GM12878 (cell line): ENCODE results near the gene MICB. TPM values are rescaled to one million over a fixed set of nuclear protein-coding genes. Genes with fewer than 3 reads are reported as not detected.

Experiments
- BCL11A ChIP-seq: IDR thresholded peaks from 2 replicates; pipeline ENCODE4 v1.6.1; 2011; ENCODE audit warnings: low read depth, low read length
- BCLAF1 ChIP-seq: fragments of 450-650 bp; IDR thresholded peaks from 2 replicates; pipeline ENCODE4 v1.6.1; 2017; ENCODE audit warnings: antibody characterized with exemption, mild to moderate bottlenecking, moderate library complexity
- BRCA1 ChIP-seq: IDR thresholded peaks from 2 replicates; pipeline ENCODE4 v1.6.1; 2011; ENCODE audit warnings: low read depth, low read length, improper control_type of control experiment
- CEBPB ChIP-seq, 2 experiments: fragments of 150-350 bp in 1 of 2; IDR thresholded peaks; 2 replicates each; pipeline ENCODE4 v1.6.1; 2012 to 2014; ENCODE audit warnings: low read depth in 2 of 2, low read length in 2 of 2, borderline replicate concordance in 1 of 2, inconsistent platforms in 1 of 2
- E4F1 ChIP-seq: fragments of 450-650 bp; IDR thresholded peaks from 2 replicates; pipeline ENCODE4 v1.6.1; 2018; ENCODE audit warnings: borderline replicate concordance, mild to moderate bottlenecking; ENCODE audit not compliant: partially characterized antibody
- EED ChIP-seq: sonication (generic); IDR thresholded peaks from 2 replicates; pipeline ENCODE4 v1.6.1; 2016; ENCODE audit warnings: antibody characterized with exemption, low read depth
- KAT2A ChIP-seq: conservative IDR thresholded peaks from 2 replicates; pipeline ENCODE4 v1.6.1; 2011; ENCODE audit warnings: low read depth, low read length; ENCODE audit not compliant: control insufficient read depth
- KLF5 ChIP-seq: fragments of 450-650 bp; IDR thresholded peaks from 2 replicates; pipeline ENCODE4 v1.6.1; 2014; ENCODE audit warnings: mild to moderate bottlenecking; ENCODE audit not compliant: partially characterized antibody
- MYC ChIP-seq: IDR thresholded peaks from 2 replicates; pipeline ENCODE4 v1.6.1; 2011; ENCODE audit warnings: mild to moderate bottlenecking, low read length, moderate library complexity, inconsistent platforms; ENCODE audit not compliant: insufficient read depth, insufficient replicate concordance, insufficient read length, severe bottlenecking
- NFYA ChIP-seq: IDR thresholded peaks from 2 replicates; pipeline ENCODE4 v1.6.1; 2011; ENCODE audit warnings: low read depth, mild to moderate bottlenecking, low read length, improper control_type of control experiment, borderline replicate concordance
- PAX8 ChIP-seq: fragments of 450-650 bp; IDR thresholded peaks from 2 replicates; pipeline ENCODE4 v1.6.1; 2017; ENCODE audit warnings: mild to moderate bottlenecking, moderate library complexity
- YY1 ChIP-seq: IDR thresholded peaks from 2 replicates; pipeline ENCODE4 v1.6.1; 2011; ENCODE audit warnings: low read depth, mild to moderate bottlenecking, low read length
- ZNF207 ChIP-seq: fragments of 450-650 bp; IDR thresholded peaks from 2 replicates; pipeline ENCODE4 v1.6.1; 2014; ENCODE audit warnings: antibody characterized with exemption, mild to moderate bottlenecking, borderline replicate concordance
- polyA plus RNA-seq, 11 experiments: library from polyadenylated mRNA; depleted of rRNA in 4 of 11; unstranded in 6 of 11; stranded (reverse) in 5 of 11; fragments of >200 nt; fragmentation: Nextera tagmentation in 4 of 11; fragmentation: Illumina TruSeq in 1 of 11; extraction: Ambion mirVana in 4 of 11; extraction: Trizol in 1 of 11; gene quantifications; 1 replicate in 1 of 11; 2 replicates in 10 of 11; pipeline versions ENCODE4 v1.2.1 to v1.2.3, GENCODE V29; 2011 to 2016; ENCODE audit warnings: inconsistent platforms in 2 of 11, missing spikeins in 2 of 11, low read depth in 1 of 11
- total RNA-seq, 4 experiments: library from RNA; depleted of rRNA in 3 of 4; stranded (reverse); fragments of >200 nt in 3 of 4; fragmentation: Illumina TruSeq in 1 of 4; extraction: Trizol in 1 of 4; gene quantifications; 2 replicates each; pipeline versions ENCODE4 v1.2.1 to v1.2.3, GENCODE V29; 2013 to 2021
- TF ChIP-seq, protein P1 (sequence below): IDR thresholded peaks from 2 replicates; pipeline ENCODE4 v1.6.1; 2011; ENCODE audit warnings: borderline replicate concordance, low read depth, mild to moderate bottlenecking, moderate library complexity, mixed read lengths, low read length; ENCODE audit not compliant: insufficient read depth; ENCODE audit errors: extremely low read length
- TF ChIP-seq, protein P2 (sequence below): fragments of 450-650 bp; IDR thresholded peaks from 2 replicates; pipeline ENCODE4 v1.6.1; 2016; ENCODE audit warnings: mild to moderate bottlenecking
- TF ChIP-seq, protein P3 (sequence below): IDR thresholded peaks from 2 replicates; pipeline ENCODE4 v1.6.1; 2011; ENCODE audit warnings: borderline replicate concordance, low read depth, mild to moderate bottlenecking, moderate library complexity, low read length; ENCODE audit not compliant: insufficient read depth, poor library complexity, severe bottlenecking

The MICB gene
- total and polyA plus RNA-seq, 10 of the 15 experiments (the other 5 are each of a cell fraction or from before 2014, with no cell fraction given) = 9.0 to 37.1 (median 17.8) TPM

- TF ChIP-seq BCLAF1 (peak; percentile 6; the same call in 1 of the 2 replicates), MYC (no peak), KLF5 (no peak), EED (peak; percentile 54), KAT2A (no peak), E4F1 (no peak), YY1 (peak; percentile 66), ZNF207 (0 out of 2 replicates have a peak, but pooled peaks have one; percentile 44), CEBPB (IDR thresholded peaks at IDR 0.05; ENCODE audit: borderline replicate concordance in 1 of 2, low read depth in 2 of 2, low read length in 2 of 2) (peak in 1 of 2 experiments; percentile 90; a peak in 1 of 4 replicates), NFYA (no peak; the same call in 1 of the 2 replicates), BCL11A (no peak), PAX8 (no peak), BRCA1 (no peak)
- TF ChIP-seq, protein P1, sequence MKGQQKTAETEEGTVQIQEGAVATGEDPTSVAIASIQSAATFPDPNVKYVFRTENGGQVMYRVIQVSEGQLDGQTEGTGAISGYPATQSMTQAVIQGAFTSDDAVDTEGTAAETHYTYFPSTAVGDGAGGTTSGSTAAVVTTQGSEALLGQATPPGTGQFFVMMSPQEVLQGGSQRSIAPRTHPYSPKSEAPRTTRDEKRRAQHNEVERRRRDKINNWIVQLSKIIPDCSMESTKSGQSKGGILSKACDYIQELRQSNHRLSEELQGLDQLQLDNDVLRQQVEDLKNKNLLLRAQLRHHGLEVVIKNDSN = no peak
- TF ChIP-seq, protein P2, sequence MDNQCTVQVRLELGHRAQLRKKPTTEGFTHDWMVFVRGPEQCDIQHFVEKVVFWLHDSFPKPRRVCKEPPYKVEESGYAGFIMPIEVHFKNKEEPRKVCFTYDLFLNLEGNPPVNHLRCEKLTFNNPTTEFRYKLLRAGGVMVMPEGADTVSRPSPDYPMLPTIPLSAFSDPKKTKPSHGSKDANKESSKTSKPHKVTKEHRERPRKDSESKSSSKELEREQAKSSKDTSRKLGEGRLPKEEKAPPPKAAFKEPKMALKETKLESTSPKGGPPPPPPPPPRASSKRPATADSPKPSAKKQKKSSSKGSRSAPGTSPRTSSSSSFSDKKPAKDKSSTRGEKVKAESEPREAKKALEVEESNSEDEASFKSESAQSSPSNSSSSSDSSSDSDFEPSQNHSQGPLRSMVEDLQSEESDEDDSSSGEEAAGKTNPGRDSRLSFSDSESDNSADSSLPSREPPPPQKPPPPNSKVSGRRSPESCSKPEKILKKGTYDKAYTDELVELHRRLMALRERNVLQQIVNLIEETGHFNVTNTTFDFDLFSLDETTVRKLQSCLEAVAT = peak; percentile 86
- TF ChIP-seq, protein P3, sequence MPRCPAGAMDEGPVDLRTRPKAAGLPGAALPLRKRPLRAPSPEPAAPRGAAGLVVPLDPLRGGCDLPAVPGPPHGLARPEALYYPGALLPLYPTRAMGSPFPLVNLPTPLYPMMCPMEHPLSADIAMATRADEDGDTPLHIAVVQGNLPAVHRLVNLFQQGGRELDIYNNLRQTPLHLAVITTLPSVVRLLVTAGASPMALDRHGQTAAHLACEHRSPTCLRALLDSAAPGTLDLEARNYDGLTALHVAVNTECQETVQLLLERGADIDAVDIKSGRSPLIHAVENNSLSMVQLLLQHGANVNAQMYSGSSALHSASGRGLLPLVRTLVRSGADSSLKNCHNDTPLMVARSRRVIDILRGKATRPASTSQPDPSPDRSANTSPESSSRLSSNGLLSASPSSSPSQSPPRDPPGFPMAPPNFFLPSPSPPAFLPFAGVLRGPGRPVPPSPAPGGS = no peak
Observed at GRCh38 chr6:31462964-31463870, 34.7 kb upstream of the MICB start (continued).
